Smooth muscle cell (in vitro differentiated cells): Measurements from ENCODE around the gene PPP3CA. TPM values are rescaled to one million over a fixed set of nuclear protein-coding genes. Genes with fewer than 3 reads are reported as not detected.

Experiments
- DNase-seq: peaks from one replicate; lab custom pipeline; 2025; ENCODE audit not compliant: unreplicated experiment; lab: John Stamatoyannopoulos, UW
- H2AFZ ChIP-seq: fragments of 200-600 bp; sonication (generic); 2 replicates; pipeline ENCODE4 v1.6.0; 2016; ENCODE audit warnings: antibody characterized with exemption, low read depth, mild to moderate bottlenecking
- H3F3A ChIP-seq: fragments of 200-600 bp; sonication (generic); 2 replicates; pipeline ENCODE4 v1.6.0; 2017; ENCODE audit warnings: antibody characterized with exemption, low read depth
- H3K27ac ChIP-seq: fragments of 200-600 bp; sonication (generic); 2 replicates; pipeline ENCODE4 v1.5.1; 2016; ENCODE audit warnings: low read depth, mild to moderate bottlenecking
- H3K27me3 ChIP-seq: fragments of 200-600 bp; sonication (generic); 2 replicates; pipeline ENCODE4 v1.6.1; 2016; ENCODE audit warnings: low read depth, mild to moderate bottlenecking
- H3K36me3 ChIP-seq: fragments of 200-600 bp; sonication (generic); 2 replicates; pipeline ENCODE4 v1.5.1; 2016; ENCODE audit warnings: low read depth
- H3K4me1 ChIP-seq: fragments of 200-600 bp; sonication (generic); 2 replicates; pipeline ENCODE4 v1.5.1; 2016; ENCODE audit warnings: low read depth
- H3K4me2 ChIP-seq: fragments of 200-600 bp; sonication (generic); 2 replicates; pipeline ENCODE4 v1.6.0; 2016; ENCODE audit warnings: mild to moderate bottlenecking
- H3K4me3 ChIP-seq: fragments of 200-600 bp; sonication (generic); 2 replicates; pipeline ENCODE4 v1.5.1; 2016; ENCODE audit warnings: mild to moderate bottlenecking
- H3K79me2 ChIP-seq: fragments of 200-600 bp; sonication (generic); 2 replicates; pipeline ENCODE4 v1.6.0; 2016; ENCODE audit warnings: low read depth, mild to moderate bottlenecking
- H3K9ac ChIP-seq: fragments of 200-600 bp; sonication (generic); 2 replicates; pipeline ENCODE4 v1.6.0; 2016; ENCODE audit warnings: low read depth
- H3K9me3 ChIP-seq: fragments of 200-600 bp; sonication (generic); replicated peaks from 2 replicates; pipeline ENCODE4 v1.5.1; 2016; ENCODE audit warnings: low read depth
- H4K20me1 ChIP-seq: fragments of 200-600 bp; sonication (generic); 2 replicates; pipeline ENCODE4 v1.6.0; 2016; ENCODE audit warnings: low read depth
- WGBS: methylation state at CpG from one replicate; pipeline ENCODE4 v1.1.7; 2016; ENCODE audit warnings: low lambda C conversion rate; 5-methylcytosine and 5-hydroxymethylcytosine counted together
- polyA plus RNA-seq: library from polyadenylated mRNA; unstranded; fragments of >200 nt; fragmentation: Nextera tagmentation; extraction: Ambion mirVana; gene quantifications from 2 replicates; pipeline ENCODE4 v1.2.1, GENCODE V29; 2016
- total RNA-seq: library from RNA; depleted of rRNA; stranded (reverse); fragments of >200 nt; gene quantifications from 2 replicates; pipeline ENCODE4 v1.2.3, GENCODE V29; 2014
- TF ChIP-seq, protein P1 (sequence below): fragments of 200-600 bp; sonication (generic); IDR thresholded peaks from 2 replicates; pipeline ENCODE4 v1.5.1; 2017; ENCODE audit warnings: borderline replicate concordance, mild to moderate bottlenecking, antibody characterized with exemption; ENCODE audit not compliant: insufficient read depth, poor library complexity, severe bottlenecking

Gene PPP3CA
- total and polyA plus RNA-seq, 2 experiments from 2014 or later: 16.2 to 96.1 TPM

DNA sequence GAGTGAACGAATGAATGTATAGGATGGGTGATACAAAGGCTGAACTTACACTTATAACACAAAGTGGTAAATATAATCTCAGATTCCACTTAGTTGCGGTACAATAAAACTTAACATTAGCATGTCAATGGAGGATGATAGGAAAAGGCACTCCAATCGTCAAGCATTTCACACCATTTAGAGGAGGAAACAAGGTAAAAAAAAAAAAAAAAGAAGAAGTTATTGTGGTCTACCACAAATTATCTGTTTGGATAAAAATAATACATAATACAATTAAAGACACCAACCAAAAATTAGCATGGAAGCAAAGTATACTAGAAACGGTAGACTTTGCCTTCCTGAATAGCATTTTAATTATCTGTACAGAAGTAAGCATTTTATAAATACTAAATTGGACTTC lies 205.5 kb downstream of the PPP3CA start:
- H3K9ac ChIP-seq: no peak overlapping the region
- H4K20me1 ChIP-seq: peaks cover 66% of the 10 kb centered on the region
- DNase-seq: no peak
- no peak overlapping the region for H2AFZ ChIP-seq
- TF ChIP-seq, protein P1, sequence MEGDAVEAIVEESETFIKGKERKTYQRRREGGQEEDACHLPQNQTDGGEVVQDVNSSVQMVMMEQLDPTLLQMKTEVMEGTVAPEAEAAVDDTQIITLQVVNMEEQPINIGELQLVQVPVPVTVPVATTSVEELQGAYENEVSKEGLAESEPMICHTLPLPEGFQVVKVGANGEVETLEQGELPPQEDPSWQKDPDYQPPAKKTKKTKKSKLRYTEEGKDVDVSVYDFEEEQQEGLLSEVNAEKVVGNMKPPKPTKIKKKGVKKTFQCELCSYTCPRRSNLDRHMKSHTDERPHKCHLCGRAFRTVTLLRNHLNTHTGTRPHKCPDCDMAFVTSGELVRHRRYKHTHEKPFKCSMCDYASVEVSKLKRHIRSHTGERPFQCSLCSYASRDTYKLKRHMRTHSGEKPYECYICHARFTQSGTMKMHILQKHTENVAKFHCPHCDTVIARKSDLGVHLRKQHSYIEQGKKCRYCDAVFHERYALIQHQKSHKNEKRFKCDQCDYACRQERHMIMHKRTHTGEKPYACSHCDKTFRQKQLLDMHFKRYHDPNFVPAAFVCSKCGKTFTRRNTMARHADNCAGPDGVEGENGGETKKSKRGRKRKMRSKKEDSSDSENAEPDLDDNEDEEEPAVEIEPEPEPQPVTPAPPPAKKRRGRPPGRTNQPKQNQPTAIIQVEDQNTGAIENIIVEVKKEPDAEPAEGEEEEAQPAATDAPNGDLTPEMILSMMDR: no peak
- no peaks in the 10 kb centered on the region for H3K9me3 ChIP-seq
- H3K79me2 ChIP-seq: peaks cover 78% of the 10 kb centered on the region
- H3F3A ChIP-seq: no peaks in the 10 kb centered on the region
- 94% methylated on average over 4 of the region's 4 CpGs for WGBS
- peaks cover 6% of the 10 kb centered on the region for H3K4me1 ChIP-seq
- H3K4me2 ChIP-seq: no peak overlapping the region
- H3K4me3 ChIP-seq: no peak overlapping the region
- H3K27ac ChIP-seq: no peak overlapping the region
- H3K36me3 ChIP-seq: no peaks in the 10 kb centered on the region
- H3K27me3 ChIP-seq: no peaks in the 10 kb centered on the region

DNA sequence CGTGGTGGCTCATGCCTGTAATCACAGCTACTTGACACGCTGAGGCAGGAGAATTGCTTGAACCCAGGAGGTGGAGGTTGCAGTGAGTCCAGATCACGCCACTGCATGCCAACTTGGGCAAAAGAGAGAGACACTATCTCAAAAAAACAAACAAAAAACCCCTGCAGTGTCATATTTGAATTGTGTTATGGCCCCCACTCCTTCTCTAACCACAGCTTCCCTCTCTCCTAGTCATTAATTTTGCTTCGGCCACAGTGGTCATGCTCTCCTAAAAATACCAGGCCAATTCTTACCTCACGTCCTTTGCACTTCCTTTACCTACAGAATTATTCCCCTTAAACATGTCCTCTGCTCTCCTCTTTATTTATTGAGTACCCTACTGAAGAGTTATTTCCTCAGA lies 206.1 kb downstream of the PPP3CA start:
- Histone ChIP-seq H2AFZ (no peak overlapping the region), H3K36me3 (no peaks in the 10 kb centered on the region), H3K9ac (no peak overlapping the region), H3K9me3 (no peaks in the 10 kb centered on the region), H3K27ac (no peak overlapping the region), H3K4me3 (no peak overlapping the region), H3F3A (no peaks in the 10 kb centered on the region), H4K20me1 (peaks cover 72% of the 10 kb centered on the region), H3K27me3 (no peaks in the 10 kb centered on the region), H3K4me2 (no peak overlapping the region), H3K4me1 (peaks cover 6% of the 10 kb centered on the region), H3K79me2 (peaks cover 76% of the 10 kb centered on the region)
- 88% methylated on average over 5 of the region's 5 CpGs for WGBS
- DNase-seq: no peak
- TF ChIP-seq, protein P1: no peak

DNA sequence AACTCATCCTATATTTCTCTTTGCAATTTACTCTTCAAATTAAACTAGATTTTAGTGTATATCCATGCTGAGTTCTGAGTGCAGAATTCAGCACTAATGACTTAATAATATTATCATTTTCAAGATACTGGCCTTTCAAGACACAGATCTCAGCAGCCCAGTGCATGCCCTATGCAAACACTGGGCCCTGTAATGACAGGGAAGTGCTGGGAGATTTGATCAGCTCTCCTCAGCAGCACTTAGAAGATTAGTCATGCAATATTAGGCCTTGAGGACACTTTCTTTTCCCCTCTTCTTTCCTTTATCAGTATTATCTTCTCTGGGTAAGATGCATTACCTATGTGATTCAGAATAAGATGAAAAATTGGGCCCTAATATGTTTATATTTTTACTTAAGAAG lies 207.1 kb downstream of the PPP3CA start:
- no peak overlapping the region for H3K27ac ChIP-seq
- H3K9me3 ChIP-seq: no peaks in the 10 kb centered on the region
- H3K4me3 ChIP-seq: no peak overlapping the region
- no peaks in the 10 kb centered on the region for H3K36me3 ChIP-seq
- H3F3A ChIP-seq: no peaks in the 10 kb centered on the region
- H3K79me2 ChIP-seq: peaks cover 76% of the 10 kb centered on the region
- H4K20me1 ChIP-seq: peaks cover 71% of the 10 kb centered on the region
- no peak for DNase-seq
- TF ChIP-seq, protein P1: no peak
- H3K4me2 ChIP-seq: no peak overlapping the region
- H3K27me3 ChIP-seq: no peaks in the 10 kb centered on the region
- H2AFZ ChIP-seq: no peak overlapping the region
- peaks cover 6% of the 10 kb centered on the region for H3K4me1 ChIP-seq
- H3K9ac ChIP-seq: no peak overlapping the region
